Stimulated activated naive CD8-positive, alpha-beta T cell treated with anti-CD3 and anti-CD28 coated beads, Interleukin-15, Interleukin-2, amounts not matched to agents 100 U/mL and 50 U/mL, for 24 hours (primary cell): Measurements from ENCODE around the gene PACSIN1.

ENCODE experiments used
- ATAC-seq: fragments of 150-1000 bp; cut with Tn5 transposase; one replicate; pipeline ENCODE4 v1.10.0; 2021
- DNase-seq: peaks from one replicate; pipeline ENCODE4 v3.0.0; 2021

The PACSIN1 gene

DNA sequence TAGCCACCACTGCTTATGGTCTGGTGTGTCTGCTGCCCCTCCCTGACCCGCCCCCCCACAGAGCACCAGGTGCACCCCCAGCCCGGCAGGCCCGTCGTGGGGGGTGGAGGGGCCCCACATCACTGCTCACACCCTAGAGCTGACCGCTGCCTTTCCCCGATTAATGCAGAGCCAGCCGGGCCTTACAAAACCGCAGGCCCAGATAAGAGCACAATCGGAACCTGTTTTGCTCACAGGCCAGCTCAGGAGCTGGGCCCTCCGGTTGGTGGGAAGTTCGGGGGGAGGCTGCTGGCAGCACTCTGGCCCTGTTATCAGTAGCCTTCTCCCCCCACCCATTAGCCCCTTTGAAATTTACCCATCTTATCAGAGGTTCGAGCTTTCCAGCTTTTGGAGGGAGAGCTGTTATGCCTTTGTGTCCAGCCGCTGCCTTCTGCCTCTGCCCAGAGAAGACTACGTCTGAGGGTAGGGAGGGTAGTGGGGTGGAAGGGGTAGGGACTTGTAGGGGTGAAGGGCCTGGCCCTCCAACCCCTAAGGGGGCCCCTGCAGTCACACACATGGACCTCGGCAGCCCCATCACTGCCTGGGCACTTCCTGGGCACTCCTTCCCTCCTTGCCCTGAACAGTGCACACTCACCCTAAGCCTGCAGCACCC is 97.1 kb downstream of the PACSIN1 start:
- no peak for DNase-seq
- no peak for ATAC-seq

DNA sequence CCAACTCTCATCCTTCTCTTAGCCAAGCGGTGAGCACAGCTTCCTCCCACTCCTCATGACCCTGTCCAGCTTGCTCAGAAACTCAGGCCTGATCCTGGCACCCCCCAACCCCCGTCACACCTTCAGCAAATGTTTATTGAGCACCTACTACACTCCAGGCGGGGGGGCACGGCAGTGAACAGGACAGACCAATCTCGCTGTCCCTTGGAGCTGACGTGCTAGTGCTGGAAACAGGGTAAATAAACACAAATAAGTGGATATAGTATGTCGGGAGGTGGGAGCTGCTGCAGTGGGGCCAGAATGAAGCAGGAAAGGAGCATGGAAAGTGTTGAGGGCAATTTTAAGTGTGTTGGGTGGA is 97.6 kb downstream of the PACSIN1 start:
- no peak for DNase-seq
- no peak for ATAC-seq

GRCh38 chr6:34564181-34564580 is 98.3 kb downstream of the PACSIN1 start:
- ATAC-seq: no peak
- DNase-seq: no peak

GRCh38 chr6:34565722-34566137 is 99.9 kb downstream of the PACSIN1 start:
- no peak for ATAC-seq
- DNase-seq: no peak

DNA sequence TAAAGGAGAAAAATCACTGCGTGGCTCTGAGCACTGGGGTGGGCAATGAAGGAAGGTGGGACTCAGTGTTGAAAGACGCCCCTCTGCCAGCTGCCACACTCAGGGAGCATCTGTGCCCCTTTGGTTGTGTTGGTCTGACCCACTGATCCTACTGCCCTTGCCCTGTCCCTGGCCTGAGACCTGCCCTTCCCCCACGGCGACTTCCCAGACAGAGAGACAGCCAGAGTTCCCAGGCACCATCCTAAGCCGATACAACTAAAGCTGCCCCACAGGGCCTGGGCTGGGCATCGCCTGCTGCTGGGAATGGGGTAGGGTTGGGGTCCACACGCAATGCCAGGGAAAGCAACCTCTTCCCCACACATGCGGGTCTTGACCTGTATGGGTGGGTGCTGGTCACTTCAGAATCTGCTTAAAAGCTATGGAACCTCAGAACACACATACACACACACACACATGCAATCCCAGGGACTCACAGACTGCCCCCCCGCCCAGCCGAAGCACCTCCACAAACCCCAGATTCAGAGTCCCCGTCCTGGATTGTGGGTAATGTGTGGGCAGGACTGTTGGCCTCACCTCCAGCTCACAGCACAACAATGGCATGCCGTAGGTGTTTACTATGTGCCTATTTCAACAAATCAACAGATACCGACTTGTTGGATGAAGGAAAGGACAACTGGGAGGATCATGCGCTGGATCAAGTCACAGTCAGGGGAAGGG is 101.1 kb downstream of the PACSIN1 start:
- DNase-seq: no peak
- ATAC-seq: no peak

GRCh38 chr6:34568341-34569201 is 102.7 kb downstream of the PACSIN1 start:
- ATAC-seq (no peak), DNase-seq (no peak)

DNA sequence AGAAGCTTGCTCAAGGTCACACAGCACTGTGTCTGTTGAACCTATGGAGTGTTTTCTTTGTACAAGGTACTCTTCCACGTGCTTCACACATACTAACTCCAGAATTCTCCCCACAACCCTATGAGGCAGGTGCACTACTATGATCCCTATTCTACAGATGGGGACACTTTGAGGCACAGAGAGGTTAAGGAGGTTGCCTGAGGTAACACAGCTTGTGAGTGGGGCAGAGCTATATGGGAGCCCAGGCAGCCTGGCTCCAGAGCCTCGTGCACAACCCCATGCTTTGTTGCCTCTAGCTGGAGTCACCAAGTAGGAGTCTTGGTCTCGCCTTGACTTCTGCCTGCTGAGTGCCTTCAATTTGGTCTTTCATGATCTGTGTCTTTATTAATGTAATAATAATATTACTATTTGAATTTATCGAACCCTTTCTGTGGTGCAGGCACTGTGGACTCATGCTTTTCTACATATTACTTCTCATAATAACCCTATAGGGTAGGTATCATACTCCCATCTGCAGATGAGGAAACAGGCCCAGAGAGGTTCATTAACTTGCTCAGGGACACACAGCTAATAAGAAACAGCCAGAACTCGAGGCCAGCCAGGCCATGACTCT is 103.6 kb downstream of the PACSIN1 start:
- no peak for ATAC-seq
- no peak for DNase-seq

- no peak for DNase-seq
Observed at GRCh38 chr6:34570066-34570833, 104.4 kb downstream of the PACSIN1 start.

DNA sequence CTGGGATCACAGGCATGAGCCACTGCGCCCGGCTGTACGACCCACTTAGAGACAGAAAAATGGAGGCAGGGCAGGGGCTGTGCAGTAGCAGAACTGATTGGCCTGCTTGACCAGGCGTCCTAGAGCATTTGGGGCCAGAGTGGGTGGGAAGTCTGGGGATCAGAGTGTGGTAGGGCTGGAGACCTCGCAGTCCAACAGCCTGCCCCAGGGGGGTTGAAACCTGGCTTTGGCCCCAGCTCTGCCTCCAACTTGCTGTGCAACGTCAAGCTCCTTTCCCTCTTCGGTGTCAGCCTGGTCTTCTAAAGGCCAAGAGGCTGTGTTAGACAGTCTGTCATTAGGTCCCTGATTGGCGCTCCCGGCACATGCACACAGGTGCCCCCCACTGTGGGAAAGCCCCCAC is 105.5 kb downstream of the PACSIN1 start:
- ATAC-seq: no peak
- DNase-seq: no peak

More at GRCh38 chr6:34570066-34570833, 104.4 kb downstream of the PACSIN1 start:
- ATAC-seq: no peak

DNA sequence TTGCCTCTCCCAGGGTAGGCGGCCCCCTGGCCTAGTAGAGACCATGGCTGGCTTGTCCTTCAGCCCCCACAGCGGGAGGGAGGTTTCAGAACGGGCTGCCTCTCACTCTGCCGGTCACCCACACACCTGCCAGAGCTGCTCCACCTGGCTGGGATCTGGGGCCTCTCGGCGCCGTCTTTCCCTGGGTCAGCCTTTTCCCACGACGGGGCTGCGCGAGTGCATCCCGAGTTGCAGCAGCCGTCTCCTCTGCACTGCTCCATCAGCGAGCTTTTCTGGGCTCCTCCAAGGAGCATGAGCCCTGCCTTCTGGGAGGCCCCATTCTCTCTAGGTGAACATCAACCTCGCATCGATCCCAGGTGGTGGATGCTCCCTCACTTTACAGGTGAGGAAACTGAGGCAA is 106.1 kb downstream of the PACSIN1 start:
- ATAC-seq (no peak), DNase-seq (no peak)

DNA sequence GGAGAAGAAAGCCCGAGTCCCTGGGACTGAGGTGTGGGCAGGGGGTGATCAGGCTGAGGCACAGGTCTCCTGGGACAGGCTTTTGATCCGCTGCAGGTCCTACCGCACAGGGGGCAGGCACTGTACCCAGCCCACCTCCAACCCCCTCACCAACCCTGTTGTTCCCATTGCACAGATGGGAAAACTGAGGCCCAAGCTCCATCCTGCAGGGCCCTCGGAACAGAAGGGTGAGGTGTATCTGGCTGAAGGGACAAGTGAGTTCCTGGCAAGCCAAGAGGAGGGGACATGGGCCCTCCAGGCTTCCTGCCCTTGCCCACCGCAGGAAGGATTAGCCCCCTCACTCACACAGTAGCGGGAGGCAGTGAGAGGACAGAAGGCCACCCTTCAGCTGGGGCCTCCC is 106.7 kb downstream of the PACSIN1 start:
- no peak for DNase-seq
- no peak for ATAC-seq

- DNase-seq (no peak), ATAC-seq (no peak)
Observed at GRCh38 chr6:34573567-34574183, 107.8 kb downstream of the PACSIN1 start.

DNA sequence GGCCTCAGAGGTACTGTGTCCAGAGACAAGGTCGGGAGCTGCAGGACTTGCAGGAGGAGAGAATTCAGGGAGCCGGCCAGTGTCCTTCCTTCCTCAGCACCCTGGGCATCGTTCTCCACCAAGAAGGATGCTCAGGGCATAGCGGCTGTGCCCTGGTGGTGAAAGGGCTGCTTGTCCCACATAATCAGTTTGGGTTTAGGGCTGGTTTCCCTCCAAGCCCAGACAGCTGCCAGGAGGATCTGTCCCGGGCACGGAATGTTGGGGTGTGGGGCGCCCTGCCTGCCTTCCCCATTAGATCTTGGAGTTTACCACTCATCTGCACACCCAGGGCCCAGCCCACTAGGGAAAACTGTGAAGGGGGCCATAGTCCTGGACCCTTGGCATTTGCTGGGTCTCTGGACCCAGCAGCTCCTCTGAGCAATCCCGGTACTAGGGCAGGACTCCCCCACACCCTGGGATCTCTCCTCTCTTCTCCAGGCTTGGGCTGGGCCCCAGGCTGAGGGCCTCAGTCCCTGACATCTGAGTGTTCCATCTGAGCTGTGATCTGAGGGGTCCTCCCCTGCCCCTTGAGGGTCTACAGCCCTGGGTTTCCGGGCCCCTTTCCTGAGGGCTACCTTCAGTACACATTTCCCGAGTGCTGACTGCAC is 108.9 kb downstream of the PACSIN1 start:
- DNase-seq (no peak), ATAC-seq (no peak)

DNA sequence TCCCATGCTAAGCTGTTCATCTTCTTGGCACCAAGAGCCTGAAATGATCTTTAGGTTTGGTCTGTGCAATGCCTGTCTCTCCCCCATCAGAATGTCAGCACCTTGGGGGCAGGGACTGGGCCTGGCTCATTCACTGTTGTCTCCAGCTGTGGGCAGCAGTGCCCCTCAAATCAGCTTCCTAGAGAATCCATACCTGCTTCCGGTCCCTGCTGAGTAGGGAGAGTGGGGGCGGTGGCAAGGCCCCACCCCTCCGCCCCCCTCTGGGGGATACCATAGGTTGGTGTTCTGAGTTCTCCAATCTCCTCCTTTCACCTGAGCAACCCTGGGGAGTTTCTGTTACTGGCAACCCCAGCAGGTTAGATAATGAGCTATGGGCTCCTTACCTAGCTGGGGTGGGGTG is 109.5 kb downstream of the PACSIN1 start:
- ATAC-seq (no peak), DNase-seq (no peak)

DNA sequence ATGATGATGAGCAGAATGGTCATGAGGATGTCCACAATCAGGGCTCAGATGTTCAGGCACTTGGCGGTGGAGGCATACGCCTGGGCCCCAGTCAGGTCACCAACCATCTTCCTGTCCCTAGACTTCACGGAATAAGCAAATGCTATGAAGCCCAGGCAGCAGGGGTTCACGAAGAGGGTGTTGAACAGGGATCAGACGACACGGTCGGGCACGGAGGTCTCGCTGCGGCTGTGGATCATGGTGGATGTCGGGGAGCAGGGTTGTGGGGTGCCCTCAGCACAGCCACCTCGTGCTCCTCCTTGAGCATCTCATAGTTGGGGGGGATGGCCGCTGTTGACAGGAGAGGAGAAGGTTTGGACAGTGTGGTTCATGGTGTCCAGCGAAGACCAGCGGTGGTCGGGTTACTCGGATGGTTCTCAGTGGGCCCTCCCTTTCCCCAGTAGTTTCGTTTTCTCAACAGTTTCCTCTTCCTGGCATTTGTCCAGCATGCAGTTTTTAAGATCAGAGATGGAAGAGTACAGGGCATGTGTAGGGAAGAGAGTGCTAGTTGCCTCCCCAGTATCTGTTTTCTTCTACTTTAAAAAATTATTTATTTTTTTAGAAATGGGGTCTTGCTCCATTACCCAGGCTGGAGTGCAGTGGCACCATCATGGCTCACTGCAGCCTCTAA is 110.5 kb downstream of the PACSIN1 start:
- DNase-seq: no peak
- no peak for ATAC-seq

GRCh38 chr6:34578445-34579262 is 112.8 kb downstream of the PACSIN1 start:
- no peak for DNase-seq

GRCh38 chr6:34580707-34581560 is 115.1 kb downstream of the PACSIN1 start:
- DNase-seq (no peak), ATAC-seq (no peak)

More at GRCh38 chr6:34578445-34579262, 112.8 kb downstream of the PACSIN1 start:
- no peak for ATAC-seq

- ATAC-seq: no peak
- no peak for DNase-seq
Observed at GRCh38 chr6:34581561-34581920, 115.7 kb downstream of the PACSIN1 start.
